ENCODE data around the gene MCTP1.

The MCTP1 gene

DNA sequence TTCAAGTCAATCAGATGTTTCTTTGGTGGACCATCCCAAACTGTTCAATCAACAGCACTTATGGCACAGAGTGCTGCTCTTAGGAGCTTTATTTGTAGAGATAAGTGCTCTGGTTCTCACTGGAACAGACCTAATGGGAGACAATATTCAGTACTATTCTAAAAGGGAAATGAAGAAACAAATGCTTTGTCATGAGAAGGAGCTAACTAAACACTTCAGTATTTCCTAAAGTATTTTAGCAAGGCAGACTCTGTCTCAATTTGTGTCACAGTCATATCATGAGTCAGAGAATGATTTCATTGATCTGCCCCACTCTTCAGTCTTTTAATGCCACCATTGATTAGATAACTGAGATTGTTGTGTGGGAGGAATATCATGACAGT is 491.1 kb downstream of the MCTP1 start:
- no peak for DNase-seq

DNA sequence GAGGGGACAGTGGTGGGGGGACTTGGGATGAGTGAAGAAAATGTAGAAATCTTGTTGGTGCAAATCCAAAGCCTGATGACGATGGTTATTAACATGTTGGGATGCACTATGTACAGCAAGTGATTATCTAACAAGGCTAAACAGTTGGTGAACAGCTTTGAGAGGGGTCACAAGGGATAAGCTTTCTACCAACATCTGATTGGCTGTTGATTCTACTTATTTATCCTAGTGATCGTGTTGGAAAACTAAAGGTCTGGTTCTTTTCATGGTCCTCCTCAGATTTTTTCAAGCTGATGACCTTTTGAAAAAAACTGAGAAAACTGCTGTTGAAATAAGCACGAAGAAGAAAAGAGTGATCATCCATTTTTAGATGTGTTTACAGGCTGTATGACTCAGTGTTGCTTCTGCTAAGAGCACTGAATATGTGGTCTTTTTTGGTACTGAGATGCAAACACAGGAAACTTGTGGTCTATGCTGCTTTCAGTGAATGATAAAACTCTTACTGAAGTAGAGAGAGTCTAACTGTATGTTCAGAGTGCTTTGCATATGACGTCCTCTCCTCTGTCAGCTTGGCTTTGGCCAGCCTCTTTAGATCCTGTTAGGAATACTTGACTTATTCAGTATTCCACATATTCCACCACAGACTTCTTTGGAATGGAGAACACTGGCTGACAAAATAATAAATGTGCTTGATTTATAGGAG is 491.6 kb downstream of the MCTP1 start:
- peak; percentile 47 for DNase-seq

DNA sequence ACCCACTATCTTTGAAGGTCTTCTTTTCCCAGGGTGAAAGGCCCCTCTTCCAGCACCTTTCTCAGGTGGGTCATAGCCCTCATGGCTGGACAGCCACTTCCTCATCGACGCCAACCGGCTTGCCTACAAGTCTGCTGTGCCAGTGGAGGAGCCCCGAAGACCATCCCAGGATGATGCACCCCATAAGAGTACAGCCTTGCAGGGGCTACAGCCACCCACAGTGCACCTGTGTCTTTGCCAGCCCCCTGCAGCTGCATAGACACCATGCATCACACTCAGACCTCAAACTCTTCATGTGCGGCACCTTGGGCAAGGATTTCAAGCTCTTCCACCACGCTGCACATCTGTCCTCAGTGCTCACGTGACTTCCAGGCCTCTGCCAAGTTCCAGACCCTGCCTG is 493.1 kb downstream of the MCTP1 start:
- no peak for DNase-seq

DNA sequence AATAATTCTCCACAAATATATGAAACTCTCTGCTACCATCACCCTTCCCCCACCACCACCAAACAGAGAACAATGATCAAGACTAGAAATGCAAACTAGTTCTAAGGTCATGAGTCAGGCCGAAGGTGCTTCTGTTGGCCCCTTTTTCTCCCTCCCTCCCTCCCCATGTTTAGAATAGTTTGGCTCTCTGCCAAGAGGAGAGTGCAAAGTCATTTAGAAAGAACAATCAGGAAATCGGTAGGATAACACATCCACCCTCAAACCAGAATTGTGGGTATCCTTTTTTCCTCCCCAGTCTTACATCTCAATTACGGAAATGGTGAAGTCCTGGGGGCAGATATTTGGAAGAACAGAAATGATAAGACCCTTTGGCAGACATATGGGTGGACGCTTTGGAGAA is 496.4 kb downstream of the MCTP1 start:
- no peak for DNase-seq

DNA sequence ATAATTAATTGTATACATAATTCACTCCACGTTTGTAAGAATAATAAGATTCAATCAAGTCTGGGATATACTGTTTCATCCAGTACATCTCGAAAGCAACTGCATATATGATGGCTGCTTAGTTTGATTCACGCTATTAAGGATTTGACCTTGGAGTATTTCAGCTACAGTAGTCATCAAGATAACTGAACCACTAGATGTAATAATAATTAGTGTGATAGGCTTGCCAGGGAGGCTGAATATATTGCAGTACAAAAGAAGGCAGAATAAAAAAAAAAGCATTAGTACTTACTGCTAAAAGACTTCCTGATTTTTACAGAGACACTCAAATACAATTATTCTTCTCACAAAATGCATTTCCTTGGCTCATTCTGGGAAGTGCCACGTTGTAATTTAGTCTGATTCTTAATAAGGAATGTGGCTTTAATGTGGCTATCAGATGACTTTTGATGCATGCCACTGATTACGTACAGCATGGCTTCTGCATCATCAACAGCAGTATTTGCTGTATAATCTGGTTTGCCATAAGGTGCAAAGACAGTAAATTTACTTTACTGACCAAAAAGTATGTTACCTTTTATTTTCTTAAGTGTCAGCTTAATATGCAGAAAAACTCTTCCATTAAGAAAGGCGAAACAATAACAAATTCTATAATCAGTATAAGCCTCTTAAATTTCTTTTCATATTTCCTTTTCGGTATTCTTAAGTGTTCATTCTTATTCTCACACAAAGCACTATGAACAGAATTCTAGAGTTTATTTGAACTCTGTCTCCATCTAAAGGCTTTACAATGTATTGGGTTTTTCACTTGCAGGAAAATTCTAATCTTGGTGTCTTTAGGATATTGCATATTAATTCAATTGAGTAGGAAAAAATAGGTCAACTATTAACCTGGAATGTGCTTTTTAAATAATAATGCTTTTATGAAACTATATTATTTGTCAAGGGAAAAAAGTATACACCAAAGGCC is 500.1 kb downstream of the MCTP1 start:
- DNase-seq = no peak

DNA sequence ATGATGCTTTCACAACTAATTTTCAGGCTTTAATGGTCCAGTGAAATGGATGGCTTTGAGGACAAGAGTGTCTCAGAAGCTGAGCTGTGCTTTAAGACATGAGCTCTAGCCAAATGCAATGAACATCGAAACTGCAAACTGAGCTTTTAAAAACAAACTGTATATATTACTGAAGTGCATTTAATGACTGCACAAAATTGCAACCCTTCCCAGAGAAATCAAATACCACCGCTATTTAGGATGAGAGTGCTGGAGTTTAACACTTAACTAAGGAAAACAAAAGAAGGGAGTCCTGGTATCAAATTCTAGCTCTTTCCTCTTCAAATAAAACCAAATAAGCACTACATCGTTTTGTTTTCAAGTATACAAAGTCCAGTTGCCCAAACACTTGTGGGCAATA is 502.5 kb downstream of the MCTP1 start:
- DNase-seq = no peak

DNA sequence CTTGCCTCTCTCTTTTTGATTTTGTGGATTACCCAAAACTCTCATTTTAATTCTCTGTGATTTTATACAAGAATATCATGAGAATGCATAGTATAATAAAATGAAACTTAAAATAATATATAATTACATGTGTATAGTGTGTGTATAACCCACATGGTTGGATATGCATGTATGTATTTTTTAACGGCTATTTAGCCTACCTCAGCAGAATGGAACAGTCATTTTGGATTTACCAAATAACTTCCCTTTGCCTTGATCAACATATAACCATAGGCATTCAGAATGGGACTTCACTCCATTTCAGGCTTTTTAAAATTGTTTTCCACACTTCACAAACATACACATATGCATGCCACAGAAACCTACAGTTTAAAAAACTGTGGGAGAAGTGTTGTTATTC is 505.2 kb downstream of the MCTP1 start:
- DNase-seq = no peak

DNA sequence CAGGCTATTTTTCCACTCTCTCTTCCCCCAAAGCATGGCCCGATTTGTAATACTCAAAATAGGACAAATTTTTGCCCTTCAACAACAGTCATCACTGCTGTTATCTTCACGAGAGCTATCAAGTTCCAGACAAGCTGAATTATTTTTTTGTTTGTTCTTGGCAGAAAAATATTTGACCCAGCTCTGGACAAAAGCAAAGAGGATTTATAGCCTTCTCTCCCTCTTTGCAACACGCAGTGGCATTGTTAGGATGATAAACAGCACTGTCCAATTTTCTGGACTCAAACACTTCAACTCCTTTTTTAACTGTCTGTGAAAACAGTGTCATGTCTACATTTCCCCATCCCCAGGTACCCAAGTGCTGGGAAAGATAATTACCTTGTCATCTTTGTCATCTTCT is 506.2 kb downstream of the MCTP1 start:
- DNase-seq = no peak

DNA sequence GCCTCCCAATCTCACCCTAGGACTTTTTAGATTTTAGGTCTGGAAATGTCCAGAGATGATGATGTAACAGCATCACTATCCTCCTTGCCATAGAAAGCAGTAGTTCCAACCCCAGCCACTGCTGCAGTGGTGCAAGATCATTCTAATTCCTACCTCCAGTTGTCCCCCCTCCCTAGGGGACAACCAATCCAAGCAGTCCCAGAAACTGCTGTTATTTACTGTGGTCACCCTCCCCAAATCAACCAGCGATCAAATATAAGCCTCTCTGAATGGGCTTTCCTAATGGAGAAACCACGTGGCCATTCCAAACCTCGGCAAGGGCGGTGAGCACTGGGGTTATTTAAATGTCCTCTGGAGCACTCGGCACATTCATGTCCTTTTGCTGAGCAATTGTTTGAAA is 506.6 kb downstream of the MCTP1 start:
- no peak for DNase-seq

DNA sequence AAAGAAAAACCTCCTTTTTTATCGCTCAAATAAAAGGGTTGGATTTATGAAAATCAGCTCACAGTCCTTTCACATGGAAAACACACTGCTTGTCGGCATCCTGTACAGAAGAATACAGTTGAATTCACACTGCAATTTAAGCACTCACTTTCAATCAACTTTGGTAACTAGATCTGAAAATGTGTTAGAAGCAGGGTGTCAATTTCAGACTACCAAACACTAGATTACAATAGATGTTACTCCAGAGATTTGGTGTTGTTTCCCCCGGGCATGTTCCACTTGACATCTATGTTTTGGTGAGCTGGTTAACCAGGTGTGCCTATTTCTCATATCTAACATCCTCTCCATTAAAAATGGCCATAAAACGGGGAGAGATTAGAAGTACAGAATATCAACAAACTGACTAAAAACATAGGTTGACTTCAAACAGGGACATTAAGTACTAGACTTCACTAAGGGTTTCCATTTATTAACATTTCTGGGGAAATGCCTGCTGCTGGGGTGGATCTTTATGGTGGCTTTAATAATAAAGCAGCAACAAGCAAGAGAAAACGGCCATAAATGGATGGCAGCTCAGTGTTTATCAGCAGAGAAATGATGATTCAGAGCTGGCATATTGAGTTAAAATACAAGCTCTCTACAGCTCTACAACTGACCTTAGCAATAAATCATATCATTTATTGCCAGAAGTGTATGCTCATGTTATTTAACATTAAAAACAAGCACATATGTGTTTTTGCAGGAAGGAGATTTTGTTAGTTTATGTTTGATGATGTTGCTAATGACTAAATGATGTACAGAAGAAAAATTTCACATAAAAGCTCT is 507.6 kb downstream of the MCTP1 start:
- no peak for DNase-seq

DNA sequence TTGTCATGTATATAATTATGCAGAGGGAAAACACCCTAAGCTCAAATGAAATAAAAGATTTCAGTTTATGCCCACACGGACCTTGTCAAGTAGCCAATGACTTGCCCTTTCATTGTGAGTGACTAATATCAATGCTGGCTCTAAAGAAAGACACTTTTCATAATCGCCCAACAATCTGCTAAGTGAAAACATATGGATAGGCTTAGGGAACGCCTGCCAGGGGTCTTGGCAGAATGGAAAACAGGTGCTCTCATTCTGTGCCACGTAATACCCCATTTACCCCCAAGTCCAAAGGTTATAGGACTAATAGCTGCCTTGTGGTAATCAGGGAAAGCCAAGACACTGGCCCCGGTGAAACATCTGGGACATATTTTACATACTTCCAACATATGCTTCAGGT is 508.7 kb downstream of the MCTP1 start:
- DNase-seq = no peak

DNA sequence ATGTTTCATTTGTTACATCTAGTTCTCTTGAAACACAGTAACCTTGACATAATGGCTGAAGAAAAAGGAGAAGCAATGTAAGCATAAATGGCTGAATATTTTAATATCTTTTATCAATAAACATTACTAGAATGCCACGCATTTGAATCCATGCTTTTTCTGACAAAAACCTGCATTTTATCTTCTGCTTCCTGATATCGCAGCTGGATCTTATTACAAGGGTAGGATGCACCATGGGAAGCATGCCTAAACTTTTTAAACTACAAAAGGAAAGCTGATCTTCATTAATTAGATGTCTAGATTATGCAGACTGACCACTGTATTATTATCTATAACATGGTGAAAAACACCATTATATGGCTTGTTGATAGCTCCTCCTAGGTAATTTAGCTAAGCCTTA is 509.8 kb downstream of the MCTP1 start:
- DNase-seq = no peak

DNA sequence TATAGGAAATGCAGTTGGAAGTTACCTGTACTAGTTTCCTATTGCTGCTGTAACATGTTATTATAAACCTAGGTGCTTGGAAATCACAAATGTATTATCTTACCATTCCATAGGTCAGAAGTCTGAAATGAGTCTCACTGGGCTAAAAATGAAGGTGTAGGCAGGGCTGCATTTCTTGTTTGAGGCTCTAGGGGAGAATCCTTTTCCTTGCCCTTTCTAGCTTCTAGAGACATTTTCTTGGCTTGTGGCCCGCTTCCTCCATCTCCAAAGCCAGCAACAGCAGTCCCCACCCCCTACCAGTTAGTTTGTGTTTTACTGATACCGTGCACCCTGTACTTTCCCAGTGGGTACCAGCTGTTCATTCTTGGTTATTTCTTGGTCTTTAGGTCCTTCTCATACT is 513.2 kb downstream of the MCTP1 start:
- no peak for DNase-seq

DNA sequence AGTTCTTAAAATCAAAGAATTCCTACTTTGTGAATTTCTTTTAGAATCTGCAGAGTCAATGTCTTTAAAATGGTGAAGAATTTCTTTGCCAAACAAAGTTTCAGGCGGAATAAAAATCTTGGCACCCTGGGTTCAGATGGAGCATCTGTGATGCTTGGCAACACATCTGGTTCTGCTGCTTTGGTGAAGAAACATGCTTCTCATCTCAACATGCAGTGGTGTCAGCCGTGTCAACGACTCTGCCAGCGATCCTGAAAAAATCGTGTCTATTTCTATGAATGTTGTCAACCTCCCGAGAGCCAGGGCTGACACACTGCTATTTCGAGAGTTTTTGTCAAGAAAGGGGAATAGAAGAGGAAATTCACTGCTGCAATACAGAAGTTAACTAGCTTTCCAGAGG is 514.9 kb downstream of the MCTP1 start:
- DNase-seq = no peak

DNA sequence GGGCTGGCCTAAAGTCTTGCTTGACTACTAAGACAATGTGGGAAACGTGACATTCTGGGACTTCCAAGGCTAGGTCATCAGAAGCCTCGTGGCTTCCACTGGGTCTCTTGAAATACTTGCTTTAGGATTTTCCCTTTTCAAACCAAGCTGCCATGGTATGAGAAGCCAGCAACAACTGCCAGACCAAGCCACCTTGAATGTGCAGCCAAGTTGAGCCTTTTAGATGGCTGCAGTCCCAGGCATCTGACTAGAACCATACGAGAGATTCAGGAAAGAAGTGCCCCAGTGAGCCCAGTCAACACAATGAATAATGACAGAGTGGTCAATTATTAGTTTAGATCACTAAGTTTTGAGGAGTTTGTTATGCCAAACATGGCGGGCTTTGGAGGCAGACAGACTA is 523.1 kb downstream of the MCTP1 start:
- DNase-seq = no peak

DNA sequence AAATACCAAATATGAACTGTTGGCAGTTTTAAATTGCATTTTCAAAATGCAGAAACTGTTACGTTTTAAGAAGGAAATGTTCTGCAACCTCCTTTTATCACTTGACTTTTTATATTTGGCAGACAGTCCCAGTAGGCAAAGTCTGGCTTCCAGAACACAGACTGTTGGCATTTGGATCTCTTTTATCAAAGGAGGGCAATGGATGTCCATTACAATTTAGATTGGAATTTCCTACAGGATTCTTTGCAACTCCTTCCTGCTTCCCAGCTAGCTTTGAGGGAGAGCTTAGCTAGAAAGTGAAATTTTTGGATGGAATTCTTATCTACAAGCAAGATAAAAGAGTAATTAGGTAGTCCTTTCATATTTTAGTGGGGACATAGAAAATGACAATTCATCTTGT is 523.8 kb downstream of the MCTP1 start:
- DNase-seq = no peak

DNA sequence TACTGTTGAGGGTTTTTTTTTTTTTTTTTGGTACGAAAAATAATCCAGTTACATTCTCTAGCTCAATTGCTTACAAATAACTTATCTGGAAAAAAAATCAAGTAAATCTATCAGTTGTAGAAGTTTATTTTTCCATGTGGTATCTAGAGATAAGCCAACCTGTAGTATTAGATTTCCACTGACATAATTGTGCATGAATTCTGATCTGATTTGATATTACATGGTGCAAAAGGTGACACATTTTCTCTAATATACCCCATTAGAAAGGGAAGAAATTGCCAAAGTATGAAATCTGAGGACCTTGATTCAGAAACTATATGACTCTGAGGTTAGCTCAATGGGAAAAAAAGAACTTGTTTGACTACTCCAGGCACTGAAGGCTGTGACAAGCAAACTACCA is 524.9 kb downstream of the MCTP1 start:
- no peak for DNase-seq

DNA sequence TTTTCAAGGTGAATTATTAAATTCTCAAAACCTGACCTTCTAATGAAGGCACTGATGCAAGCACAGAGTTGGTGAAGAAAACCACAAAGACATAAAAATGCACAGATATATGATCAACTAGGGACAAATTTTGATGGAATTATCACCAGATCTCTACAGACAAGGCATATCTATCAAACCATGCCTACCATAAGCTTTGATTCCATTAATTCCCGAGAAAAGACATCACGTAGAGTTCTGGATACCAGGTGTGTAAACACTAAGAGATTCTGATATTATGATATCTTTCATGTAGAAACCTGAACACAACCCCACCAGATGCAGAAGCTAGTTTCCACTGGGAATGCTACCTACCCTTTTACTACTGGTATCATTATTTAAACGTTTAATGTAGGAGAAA is 525.9 kb downstream of the MCTP1 start:
- DNase-seq = no peak

DNA sequence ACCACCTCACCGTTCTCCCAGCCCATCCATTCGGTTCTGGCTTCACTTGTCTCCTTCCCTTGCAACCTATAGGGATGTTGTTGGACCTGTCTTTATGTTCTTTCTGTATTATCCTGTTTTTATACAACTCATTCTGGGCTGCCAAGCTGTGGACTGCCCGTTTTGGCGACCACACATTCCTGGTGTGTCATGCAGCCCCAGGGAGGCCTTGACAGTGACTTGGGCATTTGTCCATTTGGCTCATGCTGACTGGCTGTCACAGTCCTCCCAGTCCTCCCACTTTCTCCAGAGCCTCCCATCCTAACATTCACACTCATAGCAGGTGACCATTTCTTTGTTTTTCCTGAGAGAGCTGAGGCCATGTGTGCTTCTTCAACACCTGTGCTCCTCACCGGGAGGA is 530.1 kb downstream of the MCTP1 start:
- DNase-seq = no peak

DNA sequence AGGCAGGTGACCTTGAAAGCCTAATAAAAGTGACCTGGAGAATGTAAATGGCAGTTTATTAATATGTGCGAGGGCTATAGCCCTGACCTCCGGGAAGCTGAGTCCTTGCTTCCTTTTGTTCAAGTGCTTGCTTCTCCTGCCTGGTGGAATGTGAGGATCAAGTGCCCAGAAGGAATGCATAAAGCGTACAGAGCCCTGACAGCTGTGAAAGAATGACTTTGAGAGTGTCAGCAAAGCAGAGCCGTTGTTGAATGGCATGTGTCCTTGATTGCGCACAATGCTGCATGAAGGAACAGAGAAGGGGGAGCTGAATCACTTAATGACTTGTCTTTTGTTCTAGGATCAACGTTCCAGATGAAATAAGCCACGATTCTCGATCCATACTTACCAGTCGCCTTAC is 533.4 kb downstream of the MCTP1 start:
- DNase-seq = no peak

DNA sequence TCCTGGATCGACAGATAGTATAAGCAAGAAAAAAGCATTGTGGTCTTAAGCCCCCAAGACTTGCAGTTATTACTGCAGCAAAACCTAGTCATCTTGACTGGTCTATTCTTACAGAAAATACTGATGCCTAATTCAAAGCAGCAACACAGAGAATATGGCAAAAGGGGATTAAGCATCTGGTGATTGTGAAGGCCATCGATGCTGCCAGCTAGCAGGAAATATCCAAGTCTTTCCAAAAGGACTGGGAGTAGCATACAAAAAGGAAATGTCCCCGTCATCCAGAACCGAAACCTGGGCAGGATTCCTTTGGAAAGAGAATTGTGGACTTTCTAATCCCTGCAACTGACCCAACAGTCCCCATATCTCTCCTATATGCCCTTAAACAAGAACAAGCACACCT is 534.2 kb downstream of the MCTP1 start:
- DNase-seq = no peak

DNA sequence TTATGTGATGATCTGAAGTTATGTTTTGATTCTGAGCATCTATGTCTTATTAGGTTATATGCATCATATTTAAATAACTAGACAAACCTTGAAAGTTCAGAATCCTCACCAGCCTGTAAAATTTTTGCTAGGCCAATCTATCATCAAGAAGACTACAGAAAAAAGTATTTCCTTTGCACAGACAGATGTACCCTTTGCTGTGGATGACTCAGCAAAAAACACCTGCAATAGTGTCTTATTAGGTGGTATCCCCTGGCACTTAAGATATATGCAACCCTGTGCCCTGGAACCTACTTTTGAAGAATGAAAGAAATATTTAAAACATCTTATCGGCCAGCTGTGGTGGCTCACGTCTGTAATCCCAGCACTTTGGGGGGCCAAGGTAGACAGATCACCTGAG is 535.9 kb downstream of the MCTP1 start:
- no peak for DNase-seq

DNA sequence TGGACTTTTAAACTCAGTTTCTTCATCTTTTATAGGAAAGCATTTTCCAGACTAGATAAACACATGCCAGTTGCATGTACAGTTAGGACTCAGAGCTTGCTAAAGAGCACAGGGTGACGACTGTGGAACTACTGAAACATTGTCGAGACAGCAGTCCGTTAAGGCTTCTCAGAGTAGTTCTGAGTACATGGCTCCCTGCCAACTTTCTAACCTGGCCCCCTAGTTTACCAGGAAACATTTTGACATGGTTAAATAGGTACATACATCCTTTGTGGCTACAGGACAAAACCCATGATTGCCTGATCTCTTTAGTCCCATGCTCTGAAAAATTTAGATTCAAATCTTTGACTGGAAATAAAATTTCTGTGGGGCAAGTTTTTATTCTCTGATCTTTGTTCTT is 536.7 kb downstream of the MCTP1 start:
- DNase-seq = no peak

DNA sequence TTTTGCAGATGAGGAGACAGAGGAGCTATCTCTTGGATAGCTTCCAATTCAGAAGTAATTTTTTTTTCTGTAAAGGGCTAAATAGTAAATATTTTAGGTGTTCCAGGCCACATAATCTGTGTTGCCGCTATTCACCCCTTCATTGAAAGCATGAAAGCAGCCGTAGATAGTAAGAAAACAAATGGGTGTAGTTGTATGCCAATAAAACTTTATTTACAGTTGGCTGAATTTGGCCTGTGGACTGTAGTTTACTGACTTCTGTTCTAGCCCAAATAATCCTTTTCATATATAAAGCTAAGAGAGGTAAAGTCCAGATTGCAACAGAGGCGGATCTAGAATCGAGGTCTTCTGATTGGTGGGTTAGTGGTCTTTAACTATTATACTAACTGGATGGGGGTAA is 537.5 kb downstream of the MCTP1 start:
- no peak for DNase-seq
